ENCODE results near the gene MAP3K12. TPM values are rescaled to one million over a fixed set of nuclear protein-coding genes. Genes with fewer than 3 reads are reported as not detected.

The MAP3K12 gene
- total RNA-seq, 2 donors from 2014 or later = 5.5 to 8.1 TPM

DNA sequence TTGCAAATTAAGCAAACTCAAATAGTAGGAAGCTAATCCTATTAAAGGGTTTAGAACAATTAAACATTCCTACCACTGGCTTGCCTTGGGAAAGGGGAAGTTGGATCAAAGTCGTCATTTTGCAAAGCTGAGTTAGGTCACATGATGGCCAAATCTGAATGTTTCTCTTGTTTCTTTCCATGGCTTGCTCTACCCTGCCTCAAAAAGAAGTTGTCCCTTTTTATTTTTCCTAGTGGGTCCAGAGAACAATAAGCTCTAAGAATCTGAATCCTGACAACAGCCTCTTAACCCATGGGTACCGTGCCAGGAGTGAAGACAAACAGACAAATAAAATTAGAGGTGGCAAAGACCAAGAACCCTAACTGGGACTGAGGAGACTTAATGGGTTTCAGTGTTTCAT, 34.2 kb upstream of the MAP3K12 start:
- peaks cover 67% of the 10 kb centered on the region for H3K36me3 ChIP-seq (ENCODE audit: control insufficient read depth, insufficient read depth, low read length)
- no peaks in the 10 kb centered on the region for H3K27me3 ChIP-seq (ENCODE audit: control insufficient read depth, insufficient read depth, low read length, poor library complexity, severe bottlenecking)
- H3K9me3 Mint-ChIP-seq = no peaks in the 10 kb centered on the region
- H3K4me1 ChIP-seq (ENCODE audit: control insufficient read depth, insufficient read depth, low read length) = no peaks in the 10 kb centered on the region
- WGBS, 2 experiments (ENCODE audit: insufficient coverage in 1 of 2, insufficient read length in 1 of 2) = 88 to 92% methylated on average over 1 to 2 of the region's 2 CpGs
- H3K4me3 ChIP-seq (ENCODE audit: low read length) = no peak overlapping the region
- peaks cover 5% of the 10 kb centered on the region for H3K4me1 Mint-ChIP-seq
- TF ChIP-seq, protein P1, sequence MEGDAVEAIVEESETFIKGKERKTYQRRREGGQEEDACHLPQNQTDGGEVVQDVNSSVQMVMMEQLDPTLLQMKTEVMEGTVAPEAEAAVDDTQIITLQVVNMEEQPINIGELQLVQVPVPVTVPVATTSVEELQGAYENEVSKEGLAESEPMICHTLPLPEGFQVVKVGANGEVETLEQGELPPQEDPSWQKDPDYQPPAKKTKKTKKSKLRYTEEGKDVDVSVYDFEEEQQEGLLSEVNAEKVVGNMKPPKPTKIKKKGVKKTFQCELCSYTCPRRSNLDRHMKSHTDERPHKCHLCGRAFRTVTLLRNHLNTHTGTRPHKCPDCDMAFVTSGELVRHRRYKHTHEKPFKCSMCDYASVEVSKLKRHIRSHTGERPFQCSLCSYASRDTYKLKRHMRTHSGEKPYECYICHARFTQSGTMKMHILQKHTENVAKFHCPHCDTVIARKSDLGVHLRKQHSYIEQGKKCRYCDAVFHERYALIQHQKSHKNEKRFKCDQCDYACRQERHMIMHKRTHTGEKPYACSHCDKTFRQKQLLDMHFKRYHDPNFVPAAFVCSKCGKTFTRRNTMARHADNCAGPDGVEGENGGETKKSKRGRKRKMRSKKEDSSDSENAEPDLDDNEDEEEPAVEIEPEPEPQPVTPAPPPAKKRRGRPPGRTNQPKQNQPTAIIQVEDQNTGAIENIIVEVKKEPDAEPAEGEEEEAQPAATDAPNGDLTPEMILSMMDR (conservative IDR thresholded peaks at IDR 0.05) = no peak
- no peak overlapping the region for H3K27ac ChIP-seq (ENCODE audit: low read depth, low read length)
- no peak overlapping the region for H3K4me3 Mint-ChIP-seq
- no peaks in the 10 kb centered on the region for H3K27me3 Mint-ChIP-seq (ENCODE audit: insufficient read depth)
- no peaks in the 10 kb centered on the region for H3K9me3 ChIP-seq (ENCODE audit: control insufficient read depth, low read length)
- peaks cover 61% of the 10 kb centered on the region for H3K36me3 Mint-ChIP-seq (ENCODE audit: low read depth)
- H3K27ac Mint-ChIP-seq = no peak overlapping the region
- H3K9ac ChIP-seq (ENCODE audit: extremely low read depth, low read length, poor library complexity, severe bottlenecking) = no peak overlapping the region
- DNase-seq = no peak

DNA sequence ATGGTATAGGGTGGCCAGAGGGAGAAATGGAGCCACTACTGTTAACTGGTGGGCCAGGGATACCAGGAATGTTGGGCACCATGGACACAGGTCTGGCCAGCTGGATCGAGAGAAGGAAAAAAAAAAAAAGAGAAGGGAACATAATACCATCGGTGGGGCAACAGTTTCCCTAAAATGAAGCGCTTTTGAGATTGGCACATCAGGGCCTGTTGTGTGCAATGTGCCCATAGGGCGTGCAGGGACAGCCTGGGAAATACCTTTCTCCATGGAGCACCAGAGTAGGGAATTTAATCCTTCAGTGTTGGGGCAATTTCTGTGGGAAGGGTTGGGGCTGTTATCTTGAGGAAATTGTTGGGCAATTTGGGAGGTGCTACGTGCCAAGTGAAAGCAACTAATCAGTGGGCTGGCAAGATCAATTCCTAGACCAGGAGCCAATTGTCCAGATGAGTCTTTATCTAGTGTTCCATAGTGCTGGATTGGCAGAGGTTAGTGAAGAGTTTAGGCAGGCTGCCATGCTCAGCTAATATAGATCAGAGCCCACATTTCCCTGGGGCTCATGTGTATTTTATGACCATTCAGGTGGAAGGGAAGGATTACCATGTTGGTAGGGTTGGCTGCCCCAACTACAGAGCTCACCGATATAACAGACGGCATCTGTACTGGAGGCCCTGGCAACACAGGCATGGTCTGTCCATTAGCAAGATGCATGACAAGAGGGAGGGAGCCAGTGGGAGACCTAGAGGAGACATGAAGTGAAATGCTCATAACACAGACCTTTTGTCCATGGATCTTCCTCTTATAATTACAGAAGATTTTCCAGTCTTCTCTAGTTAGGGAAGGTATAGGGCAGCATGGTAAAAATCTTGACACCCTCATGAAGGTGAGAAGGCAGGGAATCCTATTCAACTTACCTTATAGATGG, 33.5 kb upstream of the MAP3K12 start:
- Histone ChIP-seq H3K36me3 (ENCODE audit: control insufficient read depth, insufficient read depth, low read length) (peaks cover 63% of the 10 kb centered on the region), H3K4me1 (ENCODE audit: control insufficient read depth, insufficient read depth, low read length) (no peaks in the 10 kb centered on the region), H3K9ac (ENCODE audit: extremely low read depth, low read length, poor library complexity, severe bottlenecking) (no peak overlapping the region), H3K9me3 (ENCODE audit: control insufficient read depth, low read length) (no peaks in the 10 kb centered on the region), H3K27ac (ENCODE audit: low read depth, low read length) (no peak overlapping the region), H3K27me3 (ENCODE audit: control insufficient read depth, insufficient read depth, low read length, poor library complexity, severe bottlenecking) (no peaks in the 10 kb centered on the region), H3K4me3 (ENCODE audit: low read length) (no peak overlapping the region)
- H3K27ac Mint-ChIP-seq = no peak overlapping the region
- no peaks in the 10 kb centered on the region for H3K4me1 Mint-ChIP-seq
- H3K36me3 Mint-ChIP-seq (ENCODE audit: low read depth) = peaks cover 60% of the 10 kb centered on the region
- no peaks in the 10 kb centered on the region for H3K9me3 Mint-ChIP-seq
- H3K27me3 Mint-ChIP-seq (ENCODE audit: insufficient read depth) = no peaks in the 10 kb centered on the region
- H3K4me3 Mint-ChIP-seq = no peak overlapping the region
- DNase-seq = no peak
- WGBS, 2 experiments (ENCODE audit: insufficient coverage in 1 of 2, insufficient read length in 1 of 2) = 96 to 97% methylated on average over 7 of the region's 7 CpGs
- TF ChIP-seq, protein P1 (conservative IDR thresholded peaks at IDR 0.05) = no peak

DNA sequence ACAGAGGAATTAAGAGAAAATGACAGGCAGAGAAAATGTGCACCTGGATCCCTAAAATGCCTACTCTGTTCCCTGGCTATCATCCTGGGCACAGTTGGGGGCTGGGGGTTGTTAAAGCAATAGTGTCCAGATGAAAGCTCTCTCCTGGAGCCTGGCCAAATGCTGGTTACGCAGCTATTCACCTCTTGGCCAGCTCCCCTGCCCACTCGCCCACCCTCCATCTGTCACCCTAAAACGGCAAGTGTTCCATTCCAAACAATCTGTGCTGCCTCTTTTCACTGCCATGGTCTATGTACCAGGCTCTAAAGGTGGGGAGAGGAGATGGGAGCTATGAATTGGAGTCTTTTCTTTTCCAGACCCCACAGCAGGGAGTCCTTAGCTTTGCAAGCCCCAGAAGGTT, 32.8 kb upstream of the MAP3K12 start:
- H3K9me3 Mint-ChIP-seq = no peaks in the 10 kb centered on the region
- Histone ChIP-seq H3K9me3 (ENCODE audit: control insufficient read depth, low read length) (no peaks in the 10 kb centered on the region), H3K4me3 (ENCODE audit: low read length) (no peak overlapping the region), H3K36me3 (ENCODE audit: control insufficient read depth, insufficient read depth, low read length) (peaks cover 60% of the 10 kb centered on the region), H3K4me1 (ENCODE audit: control insufficient read depth, insufficient read depth, low read length) (no peaks in the 10 kb centered on the region), H3K9ac (ENCODE audit: extremely low read depth, low read length, poor library complexity, severe bottlenecking) (no peak overlapping the region), H3K27me3 (ENCODE audit: control insufficient read depth, insufficient read depth, low read length, poor library complexity, severe bottlenecking) (no peaks in the 10 kb centered on the region), H3K27ac (ENCODE audit: low read depth, low read length) (no peak overlapping the region)
- H3K36me3 Mint-ChIP-seq (ENCODE audit: low read depth) = peaks cover 60% of the 10 kb centered on the region
- WGBS, 2 experiments (ENCODE audit: insufficient coverage in 1 of 2, insufficient read length in 1 of 2) = 90 to 94% methylated on average over 2 to 3 of the region's 3 CpGs
- H3K4me1 Mint-ChIP-seq = no peaks in the 10 kb centered on the region
- TF ChIP-seq, protein P1 (conservative IDR thresholded peaks at IDR 0.05) = no peak
- DNase-seq = no peak
- no peak overlapping the region for H3K4me3 Mint-ChIP-seq
- no peak overlapping the region for H3K27ac Mint-ChIP-seq
- no peaks in the 10 kb centered on the region for H3K27me3 Mint-ChIP-seq (ENCODE audit: insufficient read depth)
